ENCODE results near the gene PYCR2. TPM values are rescaled to one million over a fixed set of nuclear protein-coding genes. Genes with fewer than 3 reads are reported as not detected.
A peak's percentile ranks its signal among the peaks of the same experiment; 100 is the strongest.

Gene PYCR2
- total RNA-seq, 1 experiment from 2014 or later = 104 TPM

DNA sequence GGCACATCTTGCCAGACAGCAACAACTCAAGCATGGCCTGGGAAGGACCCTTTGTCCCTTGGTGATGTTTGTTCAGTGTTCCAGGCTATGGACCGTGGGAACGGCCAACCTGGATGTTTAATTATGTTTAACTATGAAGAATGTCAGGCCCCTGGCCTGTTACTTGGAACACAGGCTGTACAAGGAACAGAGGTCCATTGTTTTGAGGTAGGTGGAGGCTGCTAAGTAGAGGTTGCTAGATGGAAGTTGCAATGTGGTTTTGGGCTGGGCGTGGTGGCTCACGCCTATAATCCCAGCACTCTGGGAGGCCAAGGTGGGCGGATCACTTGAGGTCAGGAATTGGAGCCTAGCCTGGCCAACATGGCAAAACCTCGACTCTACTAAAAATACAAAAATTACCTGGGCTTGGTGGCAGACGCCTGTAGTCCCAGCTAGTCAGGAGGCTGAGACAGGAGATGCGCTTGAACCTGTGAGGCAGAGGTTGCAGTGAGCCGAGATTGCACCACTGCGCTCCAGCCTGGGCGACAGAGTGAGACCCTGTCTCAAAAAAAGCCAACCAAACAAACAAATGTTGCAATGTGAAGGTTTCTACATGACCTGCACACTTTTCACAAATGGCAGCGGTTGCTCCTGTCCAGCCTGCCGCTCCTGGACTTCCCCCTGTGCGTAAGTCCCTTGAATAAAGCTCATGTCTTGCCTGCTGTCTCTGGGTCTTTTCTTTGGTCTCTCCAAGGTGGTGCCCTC is 32.6 kb downstream of the PYCR2 start:
- no peaks in the 10 kb centered on the region; a peak in 1 of 5 replicates for H3K9me3 Mint-ChIP-seq
- Histone ChIP-seq H2BK15ac (ENCODE audit: low read depth, low read length) (no peak overlapping the region), H3K27me3 (ENCODE audit: insufficient read depth, low read length) (no peaks in the 10 kb centered on the region), H3T11ph (ENCODE audit: low read length) (no peak overlapping the region), H3K56ac (ENCODE audit: insufficient read length, low read depth, low read length) (no peak overlapping the region), H4K5ac (ENCODE audit: insufficient read length, low read depth, low read length) (no peak overlapping the region), H2AK5ac (ENCODE audit: insufficient read length, low read length) (peak overlapping the region; percentile 9), H3K4me2 (ENCODE audit: insufficient read depth, insufficient read length, low read length) (no peak overlapping the region), H3K23me2 (ENCODE audit: insufficient read length, low read depth, low read length, poor library complexity, severe bottlenecking) (no peaks in the 10 kb centered on the region), H2BK20ac (ENCODE audit: low read depth, low read length, poor library complexity, severe bottlenecking) (no peak overlapping the region), H3K79me2 (ENCODE audit: insufficient read depth, low read length) (peaks cover 2% of the 10 kb centered on the region; the same call in 1 of the 2 replicates), H3K18ac (ENCODE audit: insufficient read length, low read depth, low read length) (no peak overlapping the region), H4K8ac (replicated peaks; ENCODE audit: insufficient read length, low read depth, low read length) (no peak overlapping the region), H3K4ac (ENCODE audit: low read depth, low read length) (no peak overlapping the region), H2BK5ac (ENCODE audit: insufficient read length, low read length) (no peak overlapping the region), H3K14ac (ENCODE audit: insufficient read depth, low read length) (no peak overlapping the region), H3K23ac (ENCODE audit: insufficient read length, low read depth, low read length) (no peak overlapping the region), H3K9me3 (ENCODE audit: control insufficient read depth, low read depth, low read length) (no peaks in the 10 kb centered on the region), H2BK120ac (ENCODE audit: low read depth, low read length, poor library complexity, severe bottlenecking) (no peak overlapping the region), H3K9ac (ENCODE audit: extremely low read depth, insufficient read length, low read length) (no peak overlapping the region), H2AFZ (ENCODE audit: low read length) (no peak overlapping the region), H3K27ac (ENCODE audit: insufficient read length, low read depth, low read length) (no peak overlapping the region), H3K4me1 (ENCODE audit: insufficient read depth, low read length) (peaks cover 3% of the 10 kb centered on the region; the same call in 1 of the 2 replicates), H3K79me1 (ENCODE audit: insufficient read depth, low read depth, low read length, poor library complexity, severe bottlenecking) (no peaks in the 10 kb centered on the region), H4K20me1 (ENCODE audit: control insufficient read depth, insufficient read depth, insufficient read length) (no peaks in the 10 kb centered on the region), H2BK12ac (ENCODE audit: insufficient read length, low read depth, low read length) (peak overlapping the region; percentile 15), H4K91ac (ENCODE audit: insufficient read length, low read depth, low read length) (no peak overlapping the region)
- TF ChIP-seq, protein P1, sequence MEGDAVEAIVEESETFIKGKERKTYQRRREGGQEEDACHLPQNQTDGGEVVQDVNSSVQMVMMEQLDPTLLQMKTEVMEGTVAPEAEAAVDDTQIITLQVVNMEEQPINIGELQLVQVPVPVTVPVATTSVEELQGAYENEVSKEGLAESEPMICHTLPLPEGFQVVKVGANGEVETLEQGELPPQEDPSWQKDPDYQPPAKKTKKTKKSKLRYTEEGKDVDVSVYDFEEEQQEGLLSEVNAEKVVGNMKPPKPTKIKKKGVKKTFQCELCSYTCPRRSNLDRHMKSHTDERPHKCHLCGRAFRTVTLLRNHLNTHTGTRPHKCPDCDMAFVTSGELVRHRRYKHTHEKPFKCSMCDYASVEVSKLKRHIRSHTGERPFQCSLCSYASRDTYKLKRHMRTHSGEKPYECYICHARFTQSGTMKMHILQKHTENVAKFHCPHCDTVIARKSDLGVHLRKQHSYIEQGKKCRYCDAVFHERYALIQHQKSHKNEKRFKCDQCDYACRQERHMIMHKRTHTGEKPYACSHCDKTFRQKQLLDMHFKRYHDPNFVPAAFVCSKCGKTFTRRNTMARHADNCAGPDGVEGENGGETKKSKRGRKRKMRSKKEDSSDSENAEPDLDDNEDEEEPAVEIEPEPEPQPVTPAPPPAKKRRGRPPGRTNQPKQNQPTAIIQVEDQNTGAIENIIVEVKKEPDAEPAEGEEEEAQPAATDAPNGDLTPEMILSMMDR (conservative IDR thresholded peaks at IDR 0.05) = no peak
- peak overlapping the region in 2 of 3 experiments; percentile 59 to 70; a peak in 3 of 7 replicates for H3K27ac Mint-ChIP-seq
- DNase-seq = no peak
- peaks cover 37 to 39% of the 10 kb centered on the region in 2 experiments for H3K4me1 Mint-ChIP-seq
- peak overlapping the region in 1 of 2 experiments; percentile 8; a peak in 1 of 5 replicates for H3K4me3 Mint-ChIP-seq
- peaks cover 0 to 11% (median 0%) of the 10 kb centered on the region in 3 experiments; a peak in 5 of 7 replicates for H3K36me3 Mint-ChIP-seq (ENCODE audit: insufficient read depth in 1 of 3, low read depth in 3 of 3)
- peaks cover 2% of the 10 kb centered on the region; the same call in 1 of the 2 replicates for H3K27me3 Mint-ChIP-seq (ENCODE audit: low read depth)
- WGBS (ENCODE audit: extremely low coverage, insufficient read length, low lambda C conversion rate) = no CpG with 5 or more reads among the region's 14 CpGs
